HG02973 (cell line): ENCODE data around the gene MMP15.

Experiments used
- ATAC-seq: cut with Tn5 transposase; IDR thresholded peaks from one replicate; pipeline ENCODE4 v1.9.1; 2021; ENCODE audit warnings: moderate library complexity; ENCODE audit not compliant: unreplicated experiment

MMP15 gene

GRCh38 chr16:58018803-58019202 is 6.8 kb upstream of the MMP15 start:
- no peak for ATAC-seq

DNA sequence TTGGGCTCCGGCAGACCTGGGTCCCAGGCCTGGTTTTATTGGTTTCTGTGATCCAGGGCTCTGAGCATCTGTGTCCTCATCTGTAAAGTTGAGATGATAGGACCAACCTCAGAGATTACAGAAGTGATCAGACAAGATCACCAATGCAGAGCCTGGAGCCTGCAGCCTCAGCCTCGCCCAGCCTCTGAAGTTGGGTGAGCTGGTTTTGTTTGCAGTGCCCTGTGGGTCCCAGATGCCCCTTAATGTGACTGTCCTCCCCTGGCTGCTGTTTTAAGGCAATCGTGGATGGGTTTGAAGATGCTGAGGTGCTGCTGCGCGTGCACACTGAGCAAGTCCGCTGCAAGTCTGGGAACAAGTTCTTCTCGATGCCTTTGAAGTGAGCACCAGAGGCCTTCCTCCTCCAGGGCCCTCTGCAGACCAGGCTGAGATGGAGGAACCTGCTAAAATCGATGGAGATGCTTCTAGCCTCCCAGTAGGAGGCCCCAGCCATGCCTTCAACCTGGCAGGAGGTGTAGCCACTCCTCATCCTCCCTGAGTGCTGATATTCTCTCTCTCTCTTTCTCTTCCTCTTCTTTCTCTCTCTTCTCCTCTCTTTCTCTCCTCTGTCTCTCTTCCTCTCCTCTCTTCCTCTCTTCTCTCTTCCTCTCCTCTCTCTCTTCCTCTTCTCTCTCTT is 5.6 kb upstream of the MMP15 start:
- no peak for ATAC-seq

DNA sequence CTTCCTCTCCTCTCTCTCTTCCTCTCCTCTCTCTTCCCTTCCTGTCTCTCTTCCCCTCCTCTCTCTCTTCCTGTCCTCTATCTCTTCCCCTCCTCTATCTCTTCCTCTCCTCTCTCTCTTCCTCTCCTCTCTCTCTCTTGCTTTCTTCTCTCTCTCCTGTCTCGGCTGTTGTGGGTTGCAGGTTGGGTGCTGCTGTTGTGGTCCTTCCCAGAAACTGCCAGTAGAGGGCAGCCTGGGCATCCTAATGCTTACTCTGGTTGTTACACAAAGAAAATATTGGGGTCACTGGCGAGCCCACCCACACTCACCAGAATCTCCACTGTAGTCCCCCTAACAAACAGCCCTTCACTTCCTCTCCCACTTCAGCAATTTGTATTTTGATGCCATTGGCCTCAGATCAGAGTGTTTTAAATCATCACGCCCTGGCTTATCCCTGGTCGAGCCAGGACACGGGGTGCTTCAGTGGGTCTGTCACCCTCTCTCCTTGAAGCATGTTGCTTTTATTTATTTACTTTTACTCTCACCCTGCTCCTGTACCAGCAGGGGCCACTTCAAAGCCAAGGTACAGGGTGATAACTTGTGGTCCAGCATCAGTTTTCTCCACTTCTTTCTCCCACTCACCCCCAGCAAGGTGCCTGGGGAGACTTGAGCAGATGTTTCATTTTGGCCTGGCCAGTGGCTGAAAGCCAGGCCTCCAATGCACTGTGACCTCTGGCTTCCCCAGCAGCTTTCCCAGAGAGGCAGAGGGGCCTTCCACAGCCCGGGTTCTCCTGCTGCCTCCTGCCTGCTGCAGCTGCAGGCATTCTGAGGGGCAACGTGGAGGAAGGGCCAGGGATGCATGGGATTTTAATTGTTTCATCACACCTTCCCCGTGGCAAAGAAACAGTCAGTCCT is 4.7 kb upstream of the MMP15 start:
- peak; percentile 47 for ATAC-seq

DNA sequence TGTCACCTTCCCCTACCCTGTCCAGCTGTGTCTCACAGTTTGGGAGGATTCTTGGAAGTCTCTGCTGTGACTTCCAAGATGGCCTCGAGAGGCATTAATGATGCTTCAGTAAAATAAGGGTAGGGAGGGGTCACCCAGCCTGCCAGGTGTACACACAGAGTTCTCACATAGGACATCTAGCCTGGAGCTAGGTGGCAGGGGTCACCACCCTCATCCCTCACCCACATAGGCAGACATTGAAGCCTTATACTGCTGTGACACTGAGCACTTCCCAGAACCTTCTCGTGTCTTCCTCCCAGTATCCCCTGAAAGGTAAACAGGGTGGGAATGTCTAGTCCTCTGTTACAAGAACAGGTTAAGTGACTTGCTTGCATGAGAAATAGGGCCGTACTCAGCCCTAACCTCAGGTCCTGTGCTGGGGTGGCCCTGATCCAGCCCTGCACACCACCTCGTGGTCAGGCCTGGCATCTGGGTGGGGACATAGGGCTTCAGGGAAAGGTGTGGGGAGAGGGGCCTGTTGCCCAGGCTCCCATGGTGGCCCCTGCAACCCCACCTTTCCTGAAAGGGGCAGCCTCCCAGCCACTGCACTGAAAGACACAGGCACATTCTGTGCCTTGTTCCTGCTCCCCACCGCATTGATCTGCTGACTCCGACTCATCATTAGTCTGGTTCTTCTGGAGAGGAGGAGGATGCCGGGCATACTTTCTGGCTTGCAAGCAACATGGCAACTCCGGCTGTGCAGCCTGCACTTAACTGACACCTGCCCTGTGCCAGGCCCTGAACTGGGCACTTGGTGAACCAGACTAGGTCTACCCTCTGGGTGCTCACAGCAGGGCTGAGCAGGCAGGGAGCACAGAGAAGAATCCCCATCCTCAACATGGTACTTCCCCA is 3.6 kb upstream of the MMP15 start:
- no peak for ATAC-seq

DNA sequence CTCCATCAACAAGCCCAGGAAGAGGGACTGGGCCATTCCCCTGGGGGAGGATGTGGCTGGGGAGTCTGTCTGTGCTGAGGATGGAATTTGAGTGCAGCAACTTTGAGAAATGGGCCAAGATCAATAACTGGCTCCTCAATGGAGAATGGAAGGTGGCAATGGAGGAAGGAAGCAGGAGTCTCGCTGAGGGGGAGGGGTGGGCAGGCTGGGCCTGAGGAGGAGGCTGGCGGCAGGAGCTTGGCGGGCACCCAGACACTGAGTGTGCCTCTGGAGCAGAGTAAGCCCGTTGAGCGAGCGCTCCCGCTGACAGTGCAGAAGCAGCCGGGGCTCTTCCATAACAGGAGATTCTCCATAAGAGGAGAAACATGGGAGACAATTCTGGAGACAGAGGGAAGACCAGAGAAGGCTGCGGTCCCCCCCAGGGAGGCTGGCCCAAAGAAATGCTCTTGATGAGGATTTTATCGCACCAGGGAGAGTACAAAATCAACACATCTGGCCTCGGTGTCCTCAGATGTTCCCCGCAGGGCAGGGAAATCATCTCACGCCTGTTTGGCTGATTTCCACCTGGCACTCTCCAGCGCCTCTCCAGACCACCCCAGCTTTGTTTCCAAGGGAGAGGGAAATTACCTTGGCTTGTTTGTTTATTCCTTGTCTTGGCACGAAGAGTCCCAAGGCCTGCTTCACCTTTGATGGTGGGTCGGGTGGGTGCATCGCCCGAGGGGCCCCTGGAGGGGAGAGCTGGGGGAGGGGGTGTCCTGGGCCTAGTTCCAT is 2.8 kb upstream of the MMP15 start:
- no peak for ATAC-seq

DNA sequence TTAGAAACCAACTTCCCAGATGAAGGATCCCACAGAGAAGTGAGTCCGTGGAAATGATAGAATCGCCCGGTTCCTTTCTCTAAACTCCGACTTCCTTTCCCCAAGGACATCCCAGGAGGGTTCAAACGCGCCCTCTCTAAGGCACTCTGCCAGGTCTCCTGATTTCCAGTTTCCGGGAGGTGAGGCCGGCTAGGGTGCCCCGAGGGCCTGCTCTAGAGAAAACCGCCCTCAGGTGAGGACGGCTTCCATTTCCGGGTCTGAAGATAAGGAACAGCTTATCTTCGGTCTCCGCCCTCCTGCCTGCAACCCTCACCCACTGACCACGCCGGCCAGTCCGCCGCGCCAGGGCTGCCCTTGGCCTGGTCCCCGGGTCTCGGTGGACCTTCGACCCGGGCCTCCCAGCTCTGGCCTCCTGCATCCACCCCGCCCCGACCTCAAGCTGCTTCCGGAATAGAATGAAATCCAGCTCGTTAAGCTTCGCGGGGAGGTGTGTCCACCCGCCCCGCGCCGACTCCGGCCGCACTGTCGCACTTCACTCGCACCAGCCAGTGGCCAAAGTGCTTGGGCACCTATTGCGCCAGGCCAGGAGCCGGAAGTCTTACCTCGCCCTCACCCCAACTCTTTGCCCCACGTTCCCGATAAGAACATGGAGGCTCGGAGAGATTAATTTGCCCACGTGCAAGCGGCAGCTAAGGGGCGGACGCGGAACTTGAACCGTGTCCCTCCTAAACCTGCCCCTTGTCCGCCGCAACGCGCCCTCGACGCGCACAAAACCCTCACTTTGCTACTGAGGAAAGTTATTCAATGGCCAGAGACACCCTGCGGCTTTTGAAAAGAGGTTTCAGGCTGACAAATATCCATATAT is 836 bp upstream of the MMP15 start:
- no peak for ATAC-seq

- no peak for ATAC-seq
Observed at GRCh38 chr16:58026139-58026704, 668 bp downstream of the MMP15 start.

DNA sequence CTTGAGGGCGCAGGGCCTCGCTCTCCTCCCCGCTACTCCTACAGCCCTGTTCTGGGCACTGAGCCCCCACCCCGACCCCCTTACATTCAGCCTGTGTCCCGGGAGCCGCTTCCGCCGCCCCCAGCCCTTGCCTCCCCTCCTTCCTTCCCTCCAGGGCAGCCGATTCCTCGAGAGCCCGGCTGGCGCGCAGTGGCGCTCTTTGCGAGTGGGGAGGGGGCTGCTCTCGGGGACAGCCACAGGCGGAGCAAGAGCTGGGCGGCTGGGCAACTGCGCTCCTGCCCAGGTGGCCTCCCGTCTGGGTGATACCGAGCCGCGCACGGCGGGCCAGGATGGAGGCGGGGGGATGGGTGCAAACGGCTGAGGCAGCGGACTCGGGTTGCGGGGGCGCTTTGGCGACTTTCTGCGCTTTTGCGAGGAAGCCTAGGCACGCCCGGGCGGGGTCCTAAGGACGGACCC is 1.2 kb downstream of the MMP15 start:
- ATAC-seq = no peak

GRCh38 chr16:58027161-58027915 is 1.8 kb downstream of the MMP15 start:
- no peak for ATAC-seq

DNA sequence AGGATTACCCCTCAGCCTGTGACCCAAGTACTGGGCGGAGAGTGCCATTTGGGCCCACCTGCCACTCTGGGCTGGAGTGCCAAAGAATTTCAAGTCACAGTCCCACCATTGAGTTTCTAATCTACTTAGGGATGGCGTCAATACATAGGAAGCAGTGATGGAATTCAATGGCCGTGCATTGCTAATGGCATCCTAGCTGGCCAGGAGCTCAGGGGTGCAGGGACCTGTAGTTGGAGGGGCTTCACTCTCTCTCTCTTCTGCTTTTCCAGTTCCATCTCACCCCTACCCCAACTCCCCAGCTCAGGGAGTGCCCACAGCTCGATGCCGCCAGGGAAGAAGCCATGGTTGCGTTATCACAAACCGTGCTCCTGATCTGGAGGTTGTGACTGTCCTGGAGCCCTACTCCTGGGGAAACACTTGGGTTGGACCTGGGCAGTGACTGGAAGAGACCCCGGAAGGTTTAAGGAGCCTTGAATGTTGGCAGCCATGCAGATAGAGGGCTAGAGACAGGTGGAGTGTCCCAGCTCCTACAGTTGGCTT is 2.4 kb downstream of the MMP15 start:
- no peak for ATAC-seq

DNA sequence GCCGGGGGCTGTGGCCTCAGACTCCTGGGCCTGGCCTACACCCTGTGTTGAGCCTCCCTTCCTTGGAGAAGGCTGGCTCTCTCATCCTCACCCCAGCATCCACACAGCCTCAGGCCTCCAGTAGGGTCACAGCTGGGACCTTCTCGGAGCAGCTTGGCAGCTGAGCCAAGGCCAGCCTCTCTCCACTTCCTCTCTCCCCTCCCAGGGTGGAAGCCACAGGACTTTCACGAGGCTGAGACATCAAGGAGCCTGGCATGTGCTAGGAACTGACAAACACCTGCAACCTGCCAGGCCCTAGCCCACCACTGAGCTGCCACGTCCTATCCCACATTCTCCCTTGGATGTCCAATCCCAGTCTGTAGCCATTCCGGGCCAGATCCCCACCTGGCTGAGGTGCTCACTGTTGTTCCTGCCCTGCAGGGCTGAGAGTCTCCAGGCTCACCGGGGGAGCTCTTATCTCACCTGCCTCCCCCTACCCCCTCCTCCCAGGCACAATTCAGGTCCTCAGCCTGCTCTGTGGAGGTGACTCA is 3.1 kb downstream of the MMP15 start:
- no peak for ATAC-seq

- ATAC-seq = no peak
Observed at GRCh38 chr16:58029410-58029809, 3.9 kb downstream of the MMP15 start.

GRCh38 chr16:58030136-58030840 is 4.7 kb downstream of the MMP15 start:
- ATAC-seq = no peak

DNA sequence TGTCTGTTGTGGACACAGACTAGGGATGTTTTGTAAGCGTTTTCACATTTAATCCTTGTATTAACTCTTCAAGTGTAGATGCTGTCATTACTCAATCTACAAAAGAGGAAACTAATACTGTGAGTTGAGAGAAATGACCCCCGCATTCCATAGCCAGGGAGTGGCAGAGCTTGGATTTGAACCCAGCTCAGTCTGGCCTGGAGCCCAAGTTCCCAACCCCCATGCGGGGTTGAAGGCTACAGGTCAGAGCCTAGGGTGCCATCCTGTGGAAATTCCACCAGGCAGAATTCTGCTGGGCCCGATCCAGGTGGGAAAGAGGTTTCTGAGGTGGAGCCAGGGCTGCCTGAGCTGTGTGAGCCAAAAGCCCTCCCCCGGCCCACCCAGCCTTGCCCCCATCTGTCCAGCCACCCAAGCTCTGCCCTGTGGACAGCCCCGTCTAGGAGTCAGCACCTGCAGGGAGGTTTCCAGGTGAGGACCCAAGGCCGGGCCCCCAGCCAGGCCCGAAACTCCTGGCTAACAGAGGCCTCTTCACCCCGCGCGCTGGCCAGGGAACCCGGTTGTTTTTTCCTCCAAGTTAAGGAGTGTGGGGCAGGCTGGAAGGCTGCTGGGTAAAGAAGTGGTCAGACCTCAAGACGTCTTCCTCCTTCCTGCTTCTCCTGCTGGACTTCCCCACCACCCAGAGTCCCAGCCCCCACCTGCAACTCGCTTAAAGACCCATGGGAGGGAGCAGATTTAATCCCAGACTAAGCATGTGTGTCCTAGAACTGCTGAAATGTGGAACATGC is 5.7 kb downstream of the MMP15 start:
- no peak for ATAC-seq

- ATAC-seq = no peak
Observed at GRCh38 chr16:58032710-58033293, 7.2 kb downstream of the MMP15 start.

GRCh38 chr16:58034128-58034685 is 8.7 kb downstream of the MMP15 start:
- ATAC-seq = no peak
